ENCODE results near the gene FGF11.

DNA sequence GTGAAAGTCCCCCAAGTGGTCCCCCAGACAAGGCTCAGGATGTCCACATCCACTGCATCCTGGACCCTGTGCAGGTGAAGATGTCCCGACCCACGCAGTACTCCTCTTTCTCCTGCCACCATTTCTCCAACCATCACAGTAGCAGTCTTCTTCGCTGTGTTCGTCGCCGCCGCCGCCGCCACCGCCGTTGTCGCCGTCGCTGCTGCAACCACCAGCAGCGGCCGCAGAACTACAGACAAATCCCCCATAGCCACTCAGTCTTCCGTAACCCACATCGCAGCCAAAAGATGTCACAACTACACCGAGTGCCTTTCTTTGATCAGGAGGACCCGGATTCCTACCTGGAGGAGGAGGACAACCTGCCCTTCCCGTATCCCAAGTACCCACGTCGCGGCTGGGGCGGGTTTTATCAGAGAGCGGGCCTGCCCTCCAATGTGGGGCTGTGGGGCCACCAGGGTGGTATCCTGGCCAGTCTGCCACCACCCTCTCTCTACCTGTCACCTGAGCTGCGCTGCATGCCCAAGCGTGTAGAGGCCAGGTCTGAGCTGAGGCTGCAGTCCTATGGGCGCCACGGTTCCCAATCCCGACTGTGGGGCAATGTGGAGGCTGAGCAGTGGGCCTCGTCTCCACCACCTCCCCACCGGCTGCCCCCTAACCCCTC is 13.0 kb upstream of the FGF11 start:
- TF ChIP-seq POLR2A (IDR thresholded peaks at IDR 0.05; ENCODE audit: low read length) (no peak), GATA1 (IDR thresholded peaks at IDR 0.05; ENCODE audit: low read depth, low read length) (no peak)

All from erythroblast (primary cell).